ENCODE data around the gene GUCY2D. TPM values are rescaled to one million over a fixed set of nuclear protein-coding genes. Genes with fewer than 3 reads are reported as not detected.

Gene GUCY2D
- total RNA-seq, 1 donor from 2014 or later = 0.05 TPM

DNA sequence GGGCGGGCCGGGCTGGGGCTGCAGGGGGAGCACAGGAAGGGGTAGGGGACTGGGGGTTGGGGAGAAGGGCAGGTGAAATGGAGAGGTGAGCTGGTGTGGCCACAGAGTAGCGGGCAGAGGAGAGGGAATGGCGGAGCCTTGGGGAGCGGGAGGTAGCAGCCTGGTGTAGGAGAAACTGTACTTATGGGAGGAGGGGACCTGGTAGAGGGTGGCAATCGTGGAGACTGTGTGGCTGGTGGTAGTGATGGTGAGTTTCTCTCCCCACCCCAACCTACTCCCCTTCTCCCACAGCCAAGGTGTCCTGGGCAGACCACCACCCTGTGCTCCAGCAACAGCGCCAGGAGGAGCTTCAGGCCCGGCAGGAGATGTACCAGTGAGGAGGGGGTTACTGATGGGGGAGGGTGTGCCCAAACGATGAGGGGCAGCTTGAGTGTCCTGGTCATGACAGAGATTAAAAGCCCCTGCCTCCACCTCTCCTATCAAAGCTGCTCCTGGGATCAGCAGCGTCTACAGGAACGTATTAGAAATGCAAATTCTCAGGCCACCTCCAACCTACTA, 37.3 kb downstream of the GUCY2D start:
- ATAC-seq (no peak), DNase-seq (ENCODE audit: low spot score) (no peak)

DNA sequence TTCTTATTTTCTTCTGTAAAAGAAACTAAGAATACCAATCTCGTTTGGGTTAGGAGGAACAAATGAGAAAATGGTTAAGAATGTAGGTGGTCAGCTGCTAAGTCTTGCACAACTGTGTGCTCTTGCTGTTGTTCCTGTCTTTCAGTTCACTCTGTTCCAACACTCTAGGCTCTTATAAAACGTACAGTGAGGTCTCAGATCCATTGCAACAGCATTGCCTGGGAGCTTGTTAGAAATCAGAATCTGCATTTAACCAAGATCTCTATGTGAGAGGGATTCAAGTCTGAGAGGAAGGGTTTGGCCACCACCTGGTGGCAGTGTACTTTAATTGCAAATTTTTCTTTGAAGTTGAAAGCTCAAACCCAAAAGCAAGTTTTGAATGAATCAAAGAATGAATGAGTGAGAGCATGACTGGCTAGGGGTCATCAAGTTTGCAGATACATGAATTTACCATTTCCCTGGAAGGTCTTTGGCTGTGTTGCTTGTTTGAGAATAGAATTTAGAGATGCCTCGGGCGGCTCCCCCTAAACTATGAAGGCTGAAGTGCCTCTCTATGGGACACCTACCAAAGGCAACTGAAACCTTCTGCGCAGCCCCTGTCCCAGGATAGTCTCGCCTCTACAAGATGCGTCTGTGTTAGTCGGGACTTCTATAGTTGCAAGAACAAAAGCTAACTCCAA, 39.0 kb downstream of the GUCY2D start:
- ATAC-seq (peak; percentile 92), DNase-seq (ENCODE audit: low spot score) (no peak)

DNA sequence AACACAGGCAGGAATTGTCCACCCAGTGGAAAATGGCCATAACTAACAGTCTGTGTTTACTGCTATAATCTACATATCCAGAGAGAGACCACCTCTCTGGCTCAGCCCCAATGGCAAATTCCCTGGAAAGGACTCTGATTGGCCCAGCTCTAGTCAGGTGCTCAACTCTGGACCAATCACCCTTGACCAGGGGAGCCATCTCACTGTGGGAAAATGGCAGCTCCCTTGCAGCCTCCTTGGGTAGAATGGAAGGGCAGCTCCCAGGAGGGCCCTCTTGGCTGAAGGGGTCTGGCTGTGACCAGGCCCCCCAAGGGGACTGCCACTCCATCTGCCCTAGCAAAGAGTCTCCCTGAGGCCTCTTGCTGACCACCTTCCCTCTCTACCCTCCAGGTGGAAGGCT, 39.6 kb downstream of the GUCY2D start:
- ATAC-seq = no peak
- no peak for DNase-seq (ENCODE audit: low spot score)

DNA sequence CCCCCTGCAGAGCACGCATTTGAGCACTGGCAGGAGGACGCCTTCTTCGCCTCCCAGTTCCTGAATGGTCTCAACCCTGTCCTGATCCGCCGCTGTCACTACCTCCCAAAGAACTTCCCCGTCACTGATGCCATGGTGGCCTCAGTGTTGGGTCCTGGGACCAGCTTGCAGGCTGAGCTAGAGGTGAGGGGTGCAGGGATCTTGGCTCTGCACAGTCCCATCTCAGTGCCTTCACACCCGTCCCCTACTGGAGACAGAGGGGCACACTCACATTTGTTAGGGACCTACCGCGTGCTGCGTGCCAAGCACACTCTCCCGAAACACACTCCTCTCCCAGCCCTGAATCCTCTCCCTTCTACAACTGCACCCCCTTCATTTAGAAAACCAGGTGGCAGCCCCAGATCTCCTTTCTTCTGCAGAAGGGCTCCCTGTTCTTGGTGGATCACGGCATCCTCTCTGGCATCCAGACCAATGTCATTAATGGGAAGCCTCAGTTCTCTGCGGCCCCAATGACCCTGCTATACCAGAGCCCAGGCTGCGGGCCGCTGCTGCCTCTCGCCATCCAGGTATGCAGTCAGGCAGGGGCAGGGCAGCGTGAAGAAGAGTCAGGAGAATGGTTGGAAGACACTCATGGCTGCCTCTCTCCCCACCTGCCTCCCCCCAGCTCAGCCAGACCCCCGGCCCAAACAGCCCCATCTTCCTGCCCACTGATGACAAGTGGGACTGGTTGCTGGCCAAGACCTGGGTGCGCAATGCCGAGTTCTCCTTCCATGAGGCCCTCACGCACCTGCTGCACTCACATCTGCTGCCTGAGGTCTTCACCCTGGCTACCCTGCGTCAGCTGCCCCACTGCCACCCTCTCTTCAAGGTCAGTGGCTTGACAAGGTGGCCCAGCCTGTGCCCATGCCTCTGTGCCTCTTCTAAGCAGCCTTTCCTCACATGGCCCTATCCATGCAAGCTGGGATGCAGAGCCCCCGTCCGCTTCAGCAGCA, 42.7 kb downstream of the GUCY2D start:
- no peak for DNase-seq (ENCODE audit: low spot score)
- ATAC-seq = no peak

DNA sequence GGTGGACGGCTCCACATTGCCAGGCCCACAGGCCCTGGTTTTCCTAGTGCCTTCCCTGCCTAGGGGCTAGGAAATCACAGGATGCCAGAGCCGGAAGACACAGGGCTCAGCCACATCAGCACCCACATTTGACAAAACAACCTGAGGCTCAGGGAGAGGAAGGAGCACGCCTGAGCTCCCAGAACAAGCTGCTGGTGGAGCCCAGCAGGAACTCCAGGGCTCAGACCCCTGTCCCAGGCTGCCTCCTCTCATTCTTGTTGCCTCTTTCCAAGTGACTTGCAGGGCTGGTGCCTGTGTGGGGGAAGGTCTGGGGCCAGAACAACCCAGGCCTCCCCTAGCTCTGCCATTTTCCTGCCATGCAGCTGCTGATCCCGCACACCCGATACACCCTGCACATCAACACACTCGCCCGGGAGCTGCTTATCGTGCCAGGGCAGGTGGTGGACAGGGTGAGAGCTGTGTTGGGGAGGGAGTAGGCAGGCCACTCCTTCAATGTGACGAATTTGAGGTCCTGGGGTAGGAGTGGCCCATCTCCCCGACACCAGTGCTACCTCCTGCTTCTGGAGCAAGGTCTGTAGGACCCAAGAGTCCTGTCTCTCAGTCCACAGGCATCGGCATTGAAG, 44.0 kb downstream of the GUCY2D start:
- ATAC-seq (no peak), DNase-seq (ENCODE audit: low spot score) (no peak)

DNA sequence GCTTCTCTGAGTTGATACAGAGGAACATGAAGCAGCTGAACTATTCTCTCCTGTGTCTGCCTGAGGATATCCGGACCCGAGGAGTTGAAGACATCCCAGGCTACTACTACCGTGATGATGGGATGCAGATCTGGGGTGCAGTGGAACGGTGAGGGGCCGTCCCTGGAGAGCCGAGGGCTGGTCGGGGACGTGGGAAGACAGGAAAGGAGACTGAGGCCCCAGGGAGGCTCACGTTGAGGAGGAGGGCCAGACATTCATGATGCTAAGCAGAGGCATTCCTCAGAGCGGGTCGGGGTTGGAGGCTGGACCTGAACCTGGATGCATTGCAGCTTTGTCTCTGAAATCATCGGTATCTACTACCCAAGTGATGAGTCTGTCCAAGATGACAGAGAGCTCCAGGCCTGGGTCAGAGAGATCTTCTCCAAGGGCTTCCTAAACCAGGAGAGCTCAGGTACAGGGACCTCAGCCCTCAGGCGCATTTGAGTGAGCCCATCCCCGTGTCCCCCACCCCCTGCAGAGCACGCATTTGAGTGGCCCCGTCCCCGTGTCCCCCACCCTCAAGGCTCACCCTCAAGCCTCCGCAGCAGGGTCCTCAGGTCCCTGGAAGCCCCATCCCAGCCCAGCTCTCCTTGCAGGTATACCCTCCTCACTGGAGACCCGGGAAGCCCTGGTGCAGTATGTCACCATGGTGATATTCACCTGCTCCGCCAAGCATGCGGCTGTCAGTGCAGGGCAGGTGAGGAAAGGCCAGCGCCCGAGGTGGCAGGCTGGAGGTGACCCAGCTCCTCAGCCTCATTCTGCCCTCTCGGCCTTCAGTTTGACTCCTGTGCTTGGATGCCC, 44.7 kb downstream of the GUCY2D start:
- ATAC-seq (no peak), DNase-seq (ENCODE audit: low spot score) (no peak)

DNA sequence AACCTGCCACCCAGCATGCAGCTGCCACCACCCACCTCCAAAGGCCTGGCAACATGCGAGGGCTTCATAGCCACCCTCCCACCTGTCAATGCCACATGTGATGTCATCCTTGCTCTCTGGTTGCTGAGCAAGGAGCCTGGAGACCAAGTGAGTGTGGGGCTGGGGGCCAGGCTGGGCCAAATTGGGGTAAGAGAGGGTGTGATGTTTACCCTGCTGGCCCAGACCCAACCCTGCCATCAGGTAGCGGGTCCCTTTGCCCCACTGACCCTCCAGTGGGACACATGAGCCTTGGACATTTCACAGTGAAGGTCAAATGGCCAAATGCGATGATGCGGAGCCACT, 45.3 kb downstream of the GUCY2D start:
- DNase-seq (ENCODE audit: low spot score) = no peak
- no peak for ATAC-seq

DNA sequence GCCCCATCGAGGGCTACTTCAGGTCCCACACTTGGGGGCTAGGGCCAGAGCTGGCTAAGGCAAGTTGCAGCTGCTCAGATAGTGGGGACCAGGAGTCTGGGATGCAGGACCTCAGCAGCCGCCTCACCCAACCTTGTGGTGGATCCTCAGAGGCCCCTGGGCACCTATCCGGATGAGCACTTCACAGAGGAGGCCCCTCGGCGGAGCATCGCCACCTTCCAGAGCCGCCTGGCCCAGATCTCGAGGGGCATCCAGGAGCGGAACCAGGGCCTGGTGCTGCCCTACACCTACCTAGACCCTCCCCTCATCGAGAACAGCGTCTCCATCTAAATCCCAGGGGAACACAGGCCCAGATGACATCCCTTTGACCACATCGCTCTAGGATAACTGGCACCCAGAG, 45.8 kb downstream of the GUCY2D start:
- DNase-seq (ENCODE audit: low spot score) = no peak
- ATAC-seq = no peak

DNA sequence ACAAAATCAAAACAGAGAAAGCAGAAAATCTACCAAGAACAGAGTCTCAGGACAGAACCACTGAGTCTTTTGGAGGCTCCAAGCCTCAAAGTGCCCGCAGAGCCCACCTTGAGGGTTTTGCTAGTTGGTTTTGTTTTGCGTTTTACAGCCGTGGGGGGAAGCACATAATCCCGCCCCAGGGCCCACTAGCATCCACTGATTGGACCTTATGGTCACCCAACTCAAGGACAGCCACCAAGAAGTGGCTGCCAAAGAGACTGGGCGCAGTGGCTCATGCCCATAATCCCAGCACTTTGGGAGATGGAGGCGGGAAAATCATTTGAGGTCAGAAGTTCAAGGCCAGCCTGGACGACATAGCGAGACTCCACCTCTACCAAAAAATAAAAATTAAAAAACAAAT, 46.3 kb downstream of the GUCY2D start:
- ATAC-seq (no peak), DNase-seq (ENCODE audit: low spot score) (no peak)

DNA sequence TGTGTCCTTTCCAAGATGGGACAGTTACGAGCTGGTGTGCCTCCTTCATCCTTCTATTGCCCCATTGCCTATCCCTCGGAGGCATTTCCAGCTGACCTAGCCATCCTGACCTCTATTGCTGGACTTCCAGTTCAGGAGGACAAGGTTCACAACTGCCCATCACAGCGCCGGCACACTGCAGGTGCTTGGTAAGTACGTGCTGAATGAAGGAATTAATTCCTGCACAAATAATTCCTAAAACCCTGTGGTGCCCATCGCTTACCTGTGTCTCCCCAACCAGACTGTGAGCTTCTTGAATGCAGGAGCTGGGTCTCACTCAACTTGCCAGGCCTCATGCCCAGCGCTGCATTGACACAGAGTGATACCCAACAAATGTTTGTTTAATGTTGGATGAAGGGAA, 49.4 kb downstream of the GUCY2D start:
- peak; percentile 27 for ATAC-seq
- no peak for DNase-seq (ENCODE audit: low spot score)

DNA sequence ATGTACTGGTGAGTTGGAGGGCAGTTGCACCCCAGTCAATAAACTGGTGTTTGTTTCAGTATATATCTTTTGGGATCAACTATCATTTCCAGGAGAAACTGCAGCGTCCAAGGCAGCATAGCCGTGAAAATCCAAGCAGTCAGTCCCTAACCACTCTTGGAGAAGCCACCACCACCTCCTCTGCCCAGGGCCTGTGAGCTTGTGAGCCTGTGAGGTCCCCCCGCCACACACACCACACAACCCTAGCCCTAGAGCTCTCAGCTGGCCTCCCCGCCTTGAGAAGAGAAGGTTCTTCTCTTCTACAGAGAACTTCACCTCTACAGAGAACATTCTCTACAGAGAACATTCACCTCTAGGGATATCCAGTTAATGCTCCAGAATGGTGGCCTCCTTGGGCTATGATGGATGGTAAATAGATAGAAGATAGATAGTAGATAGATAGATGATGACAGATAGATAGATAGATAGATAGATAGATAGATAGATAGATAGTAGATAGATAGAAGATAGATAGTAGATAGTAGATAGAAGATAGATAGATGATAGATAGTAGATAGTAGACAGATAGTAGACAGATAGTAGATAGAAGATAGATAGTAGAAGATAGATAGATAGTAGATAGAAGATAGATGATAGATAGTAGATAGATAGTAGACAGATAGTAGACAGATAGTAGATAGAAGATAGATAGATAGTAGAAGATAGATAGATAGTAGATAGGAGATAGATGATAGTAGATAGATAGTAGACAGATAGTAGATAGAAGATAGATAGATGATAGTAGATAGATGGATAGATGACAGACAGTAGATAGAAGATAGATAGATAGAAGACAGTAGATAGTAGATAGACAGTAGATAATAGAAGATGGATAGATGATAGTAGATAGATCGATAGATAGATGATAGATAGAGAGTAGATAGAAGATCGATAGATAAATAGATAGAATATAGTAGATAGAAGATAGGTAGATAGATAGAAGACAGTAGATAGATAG, 50.1 kb downstream of the GUCY2D start:
- DNase-seq (ENCODE audit: low spot score) (no peak), ATAC-seq (no peak)

DNA sequence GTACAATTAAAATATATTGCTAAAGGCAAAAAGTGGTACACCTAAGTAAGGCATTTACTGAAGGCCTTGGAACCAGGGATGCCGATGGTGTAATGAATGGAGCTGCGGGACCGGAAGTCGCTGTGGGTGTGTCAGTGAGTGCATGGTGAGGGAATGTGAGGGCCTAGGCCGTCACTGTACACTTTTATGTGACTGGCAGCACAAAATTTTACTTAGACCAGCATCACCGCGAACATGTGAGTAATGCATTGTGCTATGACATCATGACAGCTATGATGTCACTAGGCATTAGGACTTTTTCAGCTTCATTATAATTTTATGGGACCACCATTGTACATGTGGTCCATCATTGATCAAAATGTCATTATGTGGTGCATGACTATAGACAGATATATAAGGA, 51.2 kb downstream of the GUCY2D start:
- DNase-seq (ENCODE audit: low spot score) (no peak), ATAC-seq (no peak)

DNA sequence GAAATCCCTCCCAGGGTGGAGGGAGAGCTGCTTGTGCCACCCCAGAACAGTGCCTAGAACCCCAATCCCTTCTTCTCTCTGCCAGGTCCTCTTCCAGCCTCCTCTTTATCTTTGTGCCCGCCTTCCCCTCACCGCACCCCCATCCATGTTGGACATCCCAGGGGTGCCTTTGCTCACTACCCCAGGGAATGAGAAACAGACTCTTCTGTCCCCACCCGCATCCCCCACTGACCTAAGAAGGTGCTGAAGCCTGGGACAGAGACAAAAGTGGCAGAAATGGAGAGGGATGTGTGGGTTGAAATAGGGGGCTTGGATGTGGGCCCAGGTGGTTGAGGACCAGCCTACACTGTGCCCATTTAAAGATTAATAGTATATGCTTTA, 53.4 kb downstream of the GUCY2D start:
- DNase-seq (ENCODE audit: low spot score) = no peak

DNA sequence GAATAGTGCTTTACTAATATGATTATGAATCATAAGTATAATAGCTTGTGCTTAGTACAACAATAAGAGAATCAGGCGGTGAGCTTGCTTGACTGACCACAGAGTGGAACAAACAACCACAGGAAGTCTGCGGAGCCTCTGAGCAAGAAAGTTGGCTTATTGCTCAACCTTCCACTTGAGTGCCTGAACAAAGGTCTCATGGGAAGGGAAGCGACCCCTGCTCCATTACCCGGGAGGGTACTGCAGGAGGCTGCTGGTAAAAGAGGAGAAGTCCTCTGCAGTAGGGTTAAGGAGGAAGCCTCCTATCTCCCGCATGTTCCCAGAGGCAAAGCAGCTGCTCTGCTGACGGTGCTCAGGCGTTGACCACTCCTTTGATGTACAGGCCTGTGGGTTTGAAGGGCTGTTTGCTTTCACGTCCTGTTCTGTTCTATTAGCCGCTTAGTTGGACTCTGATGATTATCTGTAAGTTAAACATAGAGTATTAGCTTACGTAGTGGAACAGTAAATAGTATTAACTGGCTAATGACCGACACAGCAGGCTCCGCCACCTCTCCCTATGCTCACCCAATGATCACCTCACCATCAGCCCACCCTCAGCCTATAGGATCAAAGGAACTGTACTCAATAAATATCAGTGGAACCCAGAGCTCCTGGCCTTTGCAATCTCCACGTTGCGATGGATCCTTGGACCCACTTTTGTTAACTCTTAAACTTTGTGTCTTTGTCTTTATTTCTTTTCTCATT, 54.0 kb downstream of the GUCY2D start:
- ATAC-seq (peak; percentile 18), DNase-seq (ENCODE audit: low spot score) (no peak)

More for the DNA sequence above, 53.4 kb downstream of the GUCY2D start:
- ATAC-seq = no peak

DNA sequence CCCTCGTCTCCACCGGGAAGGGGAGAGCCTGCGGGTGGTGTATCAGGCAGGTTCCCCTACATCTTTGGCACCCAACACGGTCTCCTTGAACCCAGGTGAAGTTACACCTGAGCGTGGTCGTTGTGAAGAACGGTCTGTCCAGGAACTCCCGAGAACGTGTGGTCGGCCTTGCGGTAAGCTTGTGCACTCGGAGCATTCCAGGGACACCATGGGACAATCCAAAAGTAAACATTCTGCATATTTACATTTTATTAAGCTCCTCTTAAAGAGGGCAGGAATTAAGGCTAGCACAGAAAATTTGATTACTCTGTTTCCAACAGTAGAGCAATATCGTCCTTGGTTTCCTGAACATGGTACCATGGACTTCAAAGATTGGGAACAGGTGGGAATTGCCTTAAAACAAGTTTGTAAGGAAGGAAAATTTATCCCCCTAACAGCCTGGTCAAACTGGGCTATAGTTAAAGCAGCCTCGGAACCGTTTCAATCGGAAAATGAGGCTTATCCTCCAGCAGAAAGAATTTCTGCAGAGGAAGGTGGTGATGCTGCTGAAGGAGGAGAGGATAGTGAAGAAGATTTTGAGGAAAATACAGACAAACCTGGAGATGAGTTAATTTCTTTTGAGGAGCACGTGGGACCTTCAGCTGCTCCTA, 54.7 kb downstream of the GUCY2D start:
- no peak for DNase-seq (ENCODE audit: low spot score)
- no peak for ATAC-seq

DNA sequence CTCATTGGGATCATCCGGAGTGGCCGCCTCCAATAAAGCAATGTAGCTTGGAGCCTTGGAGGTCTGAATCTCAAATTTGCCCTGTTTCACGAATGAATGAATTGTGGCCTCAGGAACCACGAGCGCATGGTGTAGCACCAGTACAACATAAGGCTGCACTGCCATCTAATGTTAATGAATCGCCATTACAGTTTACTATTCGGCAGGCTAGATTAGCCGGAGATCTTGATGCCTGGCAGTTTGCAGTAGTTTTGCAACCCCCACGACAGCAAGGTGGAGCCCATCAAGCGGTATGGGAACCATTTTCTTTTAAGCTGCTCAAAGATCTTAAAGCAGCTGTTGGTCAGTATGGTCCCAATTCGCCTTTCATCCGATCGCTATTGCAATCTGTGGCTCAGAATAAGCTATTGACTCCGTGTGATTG, 55.3 kb downstream of the GUCY2D start:
- ATAC-seq = peak; percentile 89
- no peak for DNase-seq (ENCODE audit: low spot score)

DNA sequence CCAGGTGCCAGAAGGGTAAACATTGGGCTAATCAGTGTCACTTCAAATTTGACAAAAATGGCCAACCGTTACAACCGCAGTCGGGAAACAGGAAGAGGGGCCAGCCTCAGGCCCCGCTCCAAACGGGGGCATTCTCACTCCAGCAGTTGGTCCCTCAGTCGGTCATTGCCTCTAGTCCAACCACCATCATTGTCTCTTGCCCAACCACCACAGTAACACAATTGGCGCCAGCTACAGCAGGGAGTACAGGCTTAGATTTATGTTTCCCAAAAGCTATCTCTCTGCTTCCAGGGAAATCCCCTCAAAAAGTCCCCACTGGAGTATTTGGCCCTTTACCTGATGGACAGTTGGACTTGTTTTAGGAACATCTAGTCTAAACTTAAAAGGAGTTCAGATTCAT, 56.7 kb downstream of the GUCY2D start:
- peak; percentile 43 for ATAC-seq
- no peak for DNase-seq (ENCODE audit: low spot score)

DNA sequence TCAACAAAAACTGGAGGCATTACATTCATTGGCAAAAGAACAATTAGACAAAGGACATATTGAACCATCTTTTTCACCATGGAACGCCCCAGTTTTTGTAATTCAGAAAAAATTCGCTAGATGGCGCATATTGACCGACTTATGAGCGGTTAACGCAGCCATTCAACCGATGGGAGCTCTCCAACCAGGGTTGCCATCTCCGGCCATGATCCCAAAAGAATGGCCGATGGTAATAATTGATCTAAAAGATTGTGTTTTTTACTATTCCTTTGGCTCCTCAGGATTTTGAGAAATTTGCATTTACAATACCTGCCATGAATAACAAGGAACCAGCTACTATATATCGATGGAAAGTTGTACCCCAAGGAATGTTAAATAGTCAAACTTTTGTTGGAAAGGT, 57.9 kb downstream of the GUCY2D start:
- peak; percentile 77 for ATAC-seq
- no peak for DNase-seq (ENCODE audit: low spot score)
